ENCODE measurements around the gene CLMN. TPM values are rescaled to one million over a fixed set of nuclear protein-coding genes. Genes with fewer than 3 reads are reported as not detected.

CLMN gene
- total RNA-seq, 1 experiment from 2014 or later: 111 TPM

GRCh38 chr14:95307402-95308041 lies 12.2 kb downstream of the CLMN start:
- TF ChIP-seq, protein P1, sequence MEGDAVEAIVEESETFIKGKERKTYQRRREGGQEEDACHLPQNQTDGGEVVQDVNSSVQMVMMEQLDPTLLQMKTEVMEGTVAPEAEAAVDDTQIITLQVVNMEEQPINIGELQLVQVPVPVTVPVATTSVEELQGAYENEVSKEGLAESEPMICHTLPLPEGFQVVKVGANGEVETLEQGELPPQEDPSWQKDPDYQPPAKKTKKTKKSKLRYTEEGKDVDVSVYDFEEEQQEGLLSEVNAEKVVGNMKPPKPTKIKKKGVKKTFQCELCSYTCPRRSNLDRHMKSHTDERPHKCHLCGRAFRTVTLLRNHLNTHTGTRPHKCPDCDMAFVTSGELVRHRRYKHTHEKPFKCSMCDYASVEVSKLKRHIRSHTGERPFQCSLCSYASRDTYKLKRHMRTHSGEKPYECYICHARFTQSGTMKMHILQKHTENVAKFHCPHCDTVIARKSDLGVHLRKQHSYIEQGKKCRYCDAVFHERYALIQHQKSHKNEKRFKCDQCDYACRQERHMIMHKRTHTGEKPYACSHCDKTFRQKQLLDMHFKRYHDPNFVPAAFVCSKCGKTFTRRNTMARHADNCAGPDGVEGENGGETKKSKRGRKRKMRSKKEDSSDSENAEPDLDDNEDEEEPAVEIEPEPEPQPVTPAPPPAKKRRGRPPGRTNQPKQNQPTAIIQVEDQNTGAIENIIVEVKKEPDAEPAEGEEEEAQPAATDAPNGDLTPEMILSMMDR (IDR thresholded peaks at IDR 0.05; ENCODE audit: unreplicated experiment): no peak
- H3K36me3 Mint-ChIP-seq (ENCODE audit: insufficient read depth, unreplicated experiment): peaks cover 14% of the 10 kb centered on the region
- CTCF ChIA-PET: interaction anchor here (0.6 kb wide), 1 partner anchor 60 kb away, joined by 4 read pairs; no protein-coding TSS in a partner anchor
- peaks cover 76% of the 10 kb centered on the region for H3K4me1 Mint-ChIP-seq (ENCODE audit: low read depth, unreplicated experiment)
- H3K27ac Mint-ChIP-seq (ENCODE audit: unreplicated experiment): peak overlapping the region; percentile 14
- no peak overlapping the region for H3K4me3 Mint-ChIP-seq (ENCODE audit: low read depth, unreplicated experiment)
- H3K27me3 Mint-ChIP-seq (ENCODE audit: unreplicated experiment): no peaks in the 10 kb centered on the region
- intact Hi-C loops (cut with micrococcal nuclease; ENCODE audit: unreplicated experiment): no loop called here
- no peaks in the 10 kb centered on the region for H3K9me3 Mint-ChIP-seq (ENCODE audit: low read depth, unreplicated experiment)
- DNase-seq: no peak
- BruUV-seq (replicated peaks): no TSS peak

DNA sequence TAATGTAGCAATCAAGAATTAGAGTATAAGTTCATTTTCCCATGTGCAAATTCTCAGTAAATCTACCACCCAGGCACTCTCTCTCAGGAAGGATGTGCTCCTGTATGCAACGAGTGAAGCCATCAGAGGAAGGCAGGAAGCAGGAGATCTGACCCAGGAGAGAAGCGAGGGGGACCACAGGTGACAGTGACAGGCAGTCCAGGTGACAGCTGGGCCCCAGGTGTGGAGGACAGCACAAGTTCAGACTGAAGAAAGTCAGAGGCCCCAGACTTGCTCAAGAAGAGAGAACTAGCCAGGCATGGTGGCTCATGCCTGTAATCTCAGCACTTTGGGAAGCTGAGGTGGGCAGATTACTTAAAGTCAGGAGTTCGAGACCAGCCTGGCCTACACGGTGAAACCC lies 13.8 kb downstream of the CLMN start:
- CTCF ChIA-PET: interaction anchor here (1.2 kb wide), 1 partner anchor 11 kb away, joined by 3 read pairs; no protein-coding TSS in a partner anchor
- DNase-seq: no peak
- no peaks in the 10 kb centered on the region for H3K9me3 Mint-ChIP-seq (ENCODE audit: low read depth, unreplicated experiment)
- H3K36me3 Mint-ChIP-seq (ENCODE audit: insufficient read depth, unreplicated experiment): peaks cover 4% of the 10 kb centered on the region
- H3K4me3 Mint-ChIP-seq (ENCODE audit: low read depth, unreplicated experiment): no peak overlapping the region
- intact Hi-C loops (cut with micrococcal nuclease; ENCODE audit: unreplicated experiment): no loop called here
- H3K27ac Mint-ChIP-seq (ENCODE audit: unreplicated experiment): no peak overlapping the region
- H3K27me3 Mint-ChIP-seq (ENCODE audit: unreplicated experiment): no peaks in the 10 kb centered on the region
- H3K4me1 Mint-ChIP-seq (ENCODE audit: low read depth, unreplicated experiment): peaks cover 76% of the 10 kb centered on the region
- TF ChIP-seq, protein P1 (IDR thresholded peaks at IDR 0.05; ENCODE audit: unreplicated experiment): no peak
- BruUV-seq (replicated peaks): no TSS peak

- peaks cover 76% of the 10 kb centered on the region for H3K4me1 Mint-ChIP-seq (ENCODE audit: low read depth, unreplicated experiment)
- H3K27ac Mint-ChIP-seq (ENCODE audit: unreplicated experiment): no peak overlapping the region
Measured at GRCh38 chr14:95305145-95305544, 14.6 kb downstream of the CLMN start.

DNA sequence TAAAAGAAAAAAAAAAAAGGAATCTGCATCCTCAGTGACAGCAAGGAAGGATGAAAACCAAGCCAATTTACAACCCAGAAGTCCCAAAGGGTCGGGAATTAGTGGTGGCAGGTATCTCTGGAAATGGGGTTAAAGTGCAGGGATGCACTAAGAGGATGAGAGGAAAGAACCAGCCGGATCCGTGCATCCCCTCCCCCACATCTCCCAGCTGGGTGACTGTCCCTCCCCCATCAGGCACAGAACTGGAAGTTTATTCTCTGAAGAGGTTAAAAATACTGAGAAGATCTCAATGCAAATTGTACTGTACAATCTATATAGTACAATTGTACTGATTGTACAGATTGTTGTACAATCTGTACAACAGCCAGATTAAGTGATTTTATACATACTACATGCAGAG lies 15.4 kb downstream of the CLMN start:
- Mint-ChIP-seq H3K27me3 (ENCODE audit: unreplicated experiment) (no peaks in the 10 kb centered on the region), H3K36me3 (ENCODE audit: insufficient read depth, unreplicated experiment) (peaks cover 4% of the 10 kb centered on the region), H3K9me3 (ENCODE audit: low read depth, unreplicated experiment) (no peaks in the 10 kb centered on the region), H3K4me3 (ENCODE audit: low read depth, unreplicated experiment) (no peak overlapping the region), H3K27ac (ENCODE audit: unreplicated experiment) (no peak overlapping the region), H3K4me1 (ENCODE audit: low read depth, unreplicated experiment) (peaks cover 76% of the 10 kb centered on the region)
- DNase-seq: no peak
- BruUV-seq (replicated peaks): no TSS peak
- TF ChIP-seq, protein P1 (IDR thresholded peaks at IDR 0.05; ENCODE audit: unreplicated experiment): no peak
- intact Hi-C loops (cut with micrococcal nuclease; ENCODE audit: unreplicated experiment): no loop called here
- CTCF ChIA-PET: no interaction called here

More at GRCh38 chr14:95305145-95305544, 14.6 kb downstream of the CLMN start:
- DNase-seq: no peak
- no peak overlapping the region for H3K4me3 Mint-ChIP-seq (ENCODE audit: low read depth, unreplicated experiment)
- no peaks in the 10 kb centered on the region for H3K9me3 Mint-ChIP-seq (ENCODE audit: low read depth, unreplicated experiment)
- CTCF ChIA-PET: no interaction called here
- no TSS peak for BruUV-seq (replicated peaks)
- intact Hi-C loops (cut with micrococcal nuclease; ENCODE audit: unreplicated experiment): no loop called here
- TF ChIP-seq, protein P1 (IDR thresholded peaks at IDR 0.05; ENCODE audit: unreplicated experiment): no peak
- H3K36me3 Mint-ChIP-seq (ENCODE audit: insufficient read depth, unreplicated experiment): peaks cover 4% of the 10 kb centered on the region
- no peaks in the 10 kb centered on the region for H3K27me3 Mint-ChIP-seq (ENCODE audit: unreplicated experiment)

All from Calu3 (cell line).